GM12874 (cell line): ENCODE results near the gene FAM229A.

Experiments
- TF ChIP-seq, protein P1 (sequence below): IDR thresholded peaks from 2 replicates; pipeline ENCODE4 v1.5.1; 2011; ENCODE audit warnings: low read depth, mild to moderate bottlenecking, control low read depth, low read length, moderate library complexity; ENCODE audit not compliant: insufficient read depth

Gene FAM229A

DNA sequence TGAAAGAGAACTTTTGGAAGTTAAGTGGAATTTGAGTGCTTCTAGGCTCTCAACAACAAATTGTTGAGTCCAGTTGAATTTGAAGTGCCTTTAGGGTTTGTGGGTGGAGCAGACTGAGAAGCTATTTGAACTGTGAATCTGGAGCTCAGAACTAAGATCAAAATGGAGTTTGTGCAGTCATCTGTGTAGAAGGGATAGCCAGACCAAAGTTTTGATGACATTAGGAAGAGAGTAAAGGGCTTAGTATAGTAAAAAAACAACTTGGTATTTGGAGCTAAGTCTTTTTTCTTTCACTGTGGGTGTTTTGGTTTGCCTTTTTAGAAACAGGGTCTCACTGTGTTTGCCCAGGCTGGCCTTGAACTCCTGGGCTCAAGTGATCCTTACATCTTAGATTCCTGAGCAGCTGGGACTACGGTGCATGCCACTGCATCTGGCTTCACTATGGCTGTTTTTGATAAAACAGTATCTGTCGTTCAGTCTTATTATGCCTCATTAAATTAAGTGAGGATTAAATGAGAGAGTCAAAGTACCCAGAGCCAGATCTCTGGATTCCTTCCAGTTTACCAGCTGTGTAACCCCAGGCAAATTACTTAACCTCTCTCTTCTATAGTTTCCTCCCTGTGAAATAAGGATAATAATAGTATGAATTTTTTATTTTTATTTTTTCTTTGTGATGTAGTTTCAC is 50.4 kb downstream of the FAM229A start:
- TF ChIP-seq, protein P1, sequence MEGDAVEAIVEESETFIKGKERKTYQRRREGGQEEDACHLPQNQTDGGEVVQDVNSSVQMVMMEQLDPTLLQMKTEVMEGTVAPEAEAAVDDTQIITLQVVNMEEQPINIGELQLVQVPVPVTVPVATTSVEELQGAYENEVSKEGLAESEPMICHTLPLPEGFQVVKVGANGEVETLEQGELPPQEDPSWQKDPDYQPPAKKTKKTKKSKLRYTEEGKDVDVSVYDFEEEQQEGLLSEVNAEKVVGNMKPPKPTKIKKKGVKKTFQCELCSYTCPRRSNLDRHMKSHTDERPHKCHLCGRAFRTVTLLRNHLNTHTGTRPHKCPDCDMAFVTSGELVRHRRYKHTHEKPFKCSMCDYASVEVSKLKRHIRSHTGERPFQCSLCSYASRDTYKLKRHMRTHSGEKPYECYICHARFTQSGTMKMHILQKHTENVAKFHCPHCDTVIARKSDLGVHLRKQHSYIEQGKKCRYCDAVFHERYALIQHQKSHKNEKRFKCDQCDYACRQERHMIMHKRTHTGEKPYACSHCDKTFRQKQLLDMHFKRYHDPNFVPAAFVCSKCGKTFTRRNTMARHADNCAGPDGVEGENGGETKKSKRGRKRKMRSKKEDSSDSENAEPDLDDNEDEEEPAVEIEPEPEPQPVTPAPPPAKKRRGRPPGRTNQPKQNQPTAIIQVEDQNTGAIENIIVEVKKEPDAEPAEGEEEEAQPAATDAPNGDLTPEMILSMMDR: no peak
